Retina (tissue), 1 donor: ENCODE measurements around the gene EXD3.
"Not testable (repeated sequence)": the region's sequence is repeated elsewhere in the genome, so short reads cannot be mapped to it uniquely, and the experiment has no call there.

Experiments
- DNase-seq: peaks from one replicate; pipeline ENCODE4 v3.0.0-alpha.2; 2016

The EXD3 gene

DNA sequence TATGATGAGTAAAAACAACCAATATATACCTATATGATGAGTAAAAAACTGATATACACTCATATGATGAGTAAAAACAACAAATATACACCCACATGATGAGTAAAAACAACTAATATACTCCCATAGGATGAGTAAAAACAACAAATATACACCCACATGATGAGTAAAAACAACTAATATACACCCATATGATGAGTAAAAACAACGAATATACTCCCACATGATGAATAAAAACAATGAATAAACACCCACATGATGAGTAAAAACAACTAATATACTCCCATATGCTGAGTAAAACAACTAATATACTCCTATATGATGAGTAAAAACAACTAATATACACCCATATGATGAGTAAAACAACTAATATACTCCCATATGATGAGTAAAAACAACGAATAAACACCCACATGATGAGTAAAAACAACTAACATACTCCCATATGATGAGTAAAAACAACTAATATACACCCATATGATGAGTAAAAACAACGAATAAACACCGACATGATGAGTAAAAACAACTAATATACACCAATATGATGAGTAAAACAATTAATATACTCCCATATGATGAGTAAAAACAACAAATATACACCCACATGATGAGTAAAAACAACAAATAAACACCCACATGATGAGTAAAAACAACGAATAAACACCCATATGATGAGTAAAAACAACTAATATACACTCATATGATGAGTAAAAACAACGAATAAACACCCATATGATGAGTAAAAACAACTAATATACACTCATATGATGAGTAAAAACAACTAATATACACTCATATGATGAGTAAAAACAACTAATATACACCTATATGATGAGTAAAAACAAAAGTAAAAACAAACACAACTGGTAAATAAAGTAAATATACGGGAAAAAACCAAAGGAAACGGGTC is 95.1 kb downstream of the EXD3 start:
- not testable (repeated sequence) for DNase-seq

- DNase-seq, result no peak
Observed at GRCh38 chr9:137326445-137327065, 96.4 kb downstream of the EXD3 start.

- DNase-seq, result no peak
Observed at GRCh38 chr9:137325799-137326198, 97.2 kb downstream of the EXD3 start.

GRCh38 chr9:137325124-137325523 is 97.8 kb downstream of the EXD3 start:
- DNase-seq, result no peak

DNA sequence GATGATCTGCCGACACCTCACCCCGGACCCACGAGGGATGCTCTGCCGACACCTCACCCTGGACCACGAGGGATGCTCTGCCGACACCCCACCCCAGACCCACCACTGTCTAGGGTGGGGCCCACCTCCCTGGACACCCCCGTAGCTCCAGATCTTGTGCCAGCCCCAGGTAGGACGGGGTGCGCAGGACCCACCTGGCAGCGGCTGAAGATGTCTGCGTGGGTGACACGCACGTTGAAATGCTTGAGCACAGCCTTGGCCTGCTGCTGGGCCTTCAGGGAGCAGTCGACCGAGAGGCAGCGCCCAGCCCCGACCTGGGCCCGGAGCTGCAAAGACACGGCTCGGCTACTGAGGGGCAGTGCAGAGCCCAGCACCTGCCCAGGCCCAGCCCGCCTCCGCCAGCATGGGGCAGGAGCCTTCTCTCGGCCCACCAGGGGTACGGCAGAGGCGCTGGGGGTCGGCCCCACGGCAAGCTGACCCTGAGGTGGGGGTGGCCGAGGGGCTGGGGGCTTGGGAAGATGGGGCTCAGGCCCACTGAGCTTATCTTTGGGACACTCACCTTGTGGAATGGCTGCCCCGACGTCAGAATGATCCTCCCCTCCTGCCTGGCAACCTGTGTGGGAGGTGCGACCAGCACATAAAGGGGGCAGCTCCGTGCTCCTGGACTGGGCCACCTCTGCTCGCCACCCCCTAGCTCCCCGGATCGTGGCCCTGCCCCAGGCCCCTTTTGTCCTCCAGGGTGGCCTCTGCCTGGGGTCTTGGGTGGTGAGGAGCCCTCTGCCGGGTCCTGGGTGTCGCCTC is 99.2 kb downstream of the EXD3 start:
- DNase-seq, result no peak

DNA sequence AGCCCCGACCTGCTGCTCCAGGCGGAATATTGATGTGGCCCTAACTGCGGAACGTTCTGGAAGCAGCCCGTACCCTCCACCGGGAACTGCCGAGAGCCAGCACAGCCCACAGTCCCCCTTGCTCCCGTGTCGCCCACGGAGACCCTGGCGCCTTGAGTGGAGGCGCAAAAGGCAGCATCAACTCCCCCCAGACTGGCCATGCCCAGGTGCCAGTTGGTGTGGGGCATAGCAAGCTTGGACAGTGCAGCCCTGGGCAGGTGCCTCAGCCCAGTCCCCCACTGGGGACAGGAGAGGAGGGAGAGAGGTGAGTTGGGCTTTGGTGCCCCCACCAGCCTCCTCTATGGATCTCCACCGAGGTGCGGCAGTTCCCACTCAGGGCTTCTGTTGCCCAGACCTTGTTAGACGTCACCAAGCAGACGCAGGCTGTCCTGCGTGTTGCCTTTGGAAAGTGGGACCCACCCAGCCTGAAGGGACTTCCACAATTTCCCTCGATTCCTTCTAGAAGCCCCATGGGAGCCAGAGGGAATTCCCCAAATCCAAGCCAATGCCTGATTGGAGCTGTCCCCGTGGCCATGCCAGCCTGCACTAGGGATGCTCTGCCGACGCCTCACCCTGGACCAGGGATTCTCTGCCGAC is 101.1 kb downstream of the EXD3 start:
- peak; percentile 8 for DNase-seq

DNA sequence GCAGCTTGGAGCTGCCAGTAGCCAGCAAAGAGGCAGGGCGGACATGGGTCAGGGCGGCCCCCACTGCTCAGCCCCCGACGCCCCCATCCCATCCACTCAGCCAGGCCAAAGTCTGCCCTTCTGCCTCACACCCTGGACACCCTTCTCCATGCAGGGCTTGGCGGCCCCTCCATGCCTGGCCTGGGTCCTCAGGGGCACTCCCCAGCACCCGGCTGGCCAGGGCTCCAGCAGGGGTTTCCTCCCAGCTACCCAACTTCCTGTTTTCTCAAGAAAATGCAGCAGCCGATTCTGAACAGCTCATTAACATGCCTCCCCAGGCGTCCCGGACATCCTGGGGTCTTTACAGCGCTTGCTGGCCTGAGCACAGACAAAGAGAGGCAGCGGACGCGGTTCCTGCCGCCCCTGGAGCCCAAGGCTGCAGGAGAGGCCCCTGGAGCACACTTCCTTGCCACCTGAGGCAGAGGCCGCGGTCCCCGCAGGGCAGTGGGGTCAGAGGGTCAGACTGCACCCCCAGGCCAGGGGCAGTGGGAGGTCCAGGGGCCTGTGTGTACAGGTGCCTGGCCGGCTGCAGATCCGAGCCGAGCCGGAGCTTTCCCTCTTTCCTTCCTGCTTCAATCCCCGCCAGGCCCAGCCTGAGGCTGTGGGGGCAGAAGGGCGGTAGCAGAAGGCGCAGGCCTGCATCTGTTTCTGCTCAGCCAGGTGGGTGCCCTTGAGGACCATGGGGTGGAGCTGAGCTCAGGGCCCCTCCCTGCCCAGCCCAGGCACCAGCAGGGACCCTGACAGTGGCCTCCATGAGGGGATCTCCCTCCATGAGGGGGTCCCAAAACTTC is 102.2 kb downstream of the EXD3 start:
- DNase-seq, result peak; percentile 75

- DNase-seq, result peak; percentile 21
Observed at GRCh38 chr9:137319739-137320551, 103.0 kb downstream of the EXD3 start.

DNA sequence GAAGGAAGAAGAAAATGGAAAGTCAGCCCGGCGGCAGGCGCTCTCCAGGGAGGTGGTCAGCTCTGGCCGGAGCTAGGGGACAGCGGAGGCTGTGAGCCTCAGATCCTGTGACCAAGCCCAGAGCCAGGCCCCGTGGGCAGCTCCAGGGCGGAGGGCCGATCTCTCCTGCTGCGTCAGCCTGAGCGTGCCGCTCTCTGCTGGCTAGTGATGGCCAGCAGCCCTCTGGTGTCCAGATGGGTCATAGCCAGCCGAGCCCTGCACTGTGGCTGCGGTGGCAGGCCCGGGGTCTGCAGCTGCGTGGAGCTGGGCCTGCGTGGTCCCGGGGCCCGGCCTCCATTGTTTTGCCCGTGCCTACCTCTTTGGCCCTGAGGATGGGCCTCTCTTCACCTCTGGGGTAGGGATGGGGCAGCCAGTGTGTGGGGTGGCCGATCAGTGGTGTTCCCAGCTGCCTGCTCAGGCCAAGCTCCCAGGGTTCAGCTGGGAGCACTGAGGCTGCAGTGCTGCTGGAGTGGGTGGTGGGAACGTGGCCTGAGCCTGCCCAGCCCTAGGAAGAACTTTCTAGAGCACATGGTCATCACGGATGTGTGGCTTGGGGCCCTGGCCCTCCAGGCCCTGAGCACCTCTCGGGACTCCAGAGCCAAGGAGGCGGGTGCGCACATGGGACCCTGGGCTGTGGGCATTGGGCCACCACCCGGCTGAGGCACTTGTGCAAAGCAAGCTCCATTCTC is 103.8 kb downstream of the EXD3 start:
- DNase-seq, result peak; percentile 74

DNA sequence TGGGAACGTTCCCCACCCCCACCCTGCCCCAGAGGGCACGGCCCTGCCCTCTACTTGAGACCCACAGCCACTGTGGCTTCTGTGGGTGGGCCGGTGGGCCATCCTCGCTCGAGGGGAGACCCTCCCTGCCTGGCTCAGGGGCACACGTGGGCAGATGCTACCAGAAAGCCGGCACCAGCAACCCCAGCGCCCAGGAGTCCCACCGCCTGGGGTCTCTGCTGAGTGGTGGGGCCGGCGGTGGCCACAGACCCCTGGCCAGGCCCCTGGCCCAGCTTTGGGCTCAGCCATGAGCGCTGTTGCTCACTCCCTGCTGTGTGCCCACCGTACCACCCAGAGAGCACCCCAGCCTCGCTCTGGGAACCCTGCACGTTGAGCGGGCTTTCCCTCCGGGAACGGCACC is 104.4 kb downstream of the EXD3 start:
- no peak for DNase-seq

DNA sequence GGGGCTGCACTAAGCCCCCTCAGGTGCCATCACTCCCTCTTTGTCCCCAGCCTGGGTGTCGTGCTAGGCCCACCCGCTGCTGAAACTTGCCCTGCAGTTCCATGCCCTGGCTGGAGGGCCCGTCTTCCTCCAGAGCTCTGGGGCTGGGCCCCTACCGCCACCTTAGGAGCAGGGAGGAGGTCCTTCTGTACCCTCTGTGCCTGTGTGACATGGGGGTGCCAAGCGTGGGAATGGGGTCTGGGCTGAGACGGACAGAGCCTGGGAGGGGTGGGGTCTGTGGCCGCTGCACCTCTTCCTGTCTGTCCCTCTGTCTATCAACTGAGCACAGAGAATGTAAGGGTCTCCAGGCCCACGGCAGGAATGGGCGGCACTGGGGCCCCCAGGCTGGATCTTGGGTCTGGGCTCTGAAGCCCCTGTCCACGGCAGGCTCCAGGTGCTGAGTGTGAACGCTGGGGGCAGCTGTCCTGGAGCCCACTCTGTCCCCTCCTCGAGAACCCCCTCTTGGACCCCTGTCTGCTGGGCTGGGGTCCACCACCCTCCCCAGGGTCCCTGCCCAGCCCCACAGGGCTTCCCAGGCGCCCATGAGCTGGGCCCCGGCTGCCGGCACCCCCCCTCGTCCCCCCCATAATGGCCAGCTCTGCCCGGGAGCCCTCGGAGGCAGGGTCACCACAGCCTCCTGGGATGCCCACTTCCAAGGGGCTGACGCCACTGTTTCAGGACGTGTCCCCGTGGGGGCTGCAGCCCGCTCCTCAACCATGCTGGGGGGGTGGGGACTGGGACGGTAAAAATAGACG is 105.0 kb downstream of the EXD3 start:
- DNase-seq, result peak; percentile 29

DNA sequence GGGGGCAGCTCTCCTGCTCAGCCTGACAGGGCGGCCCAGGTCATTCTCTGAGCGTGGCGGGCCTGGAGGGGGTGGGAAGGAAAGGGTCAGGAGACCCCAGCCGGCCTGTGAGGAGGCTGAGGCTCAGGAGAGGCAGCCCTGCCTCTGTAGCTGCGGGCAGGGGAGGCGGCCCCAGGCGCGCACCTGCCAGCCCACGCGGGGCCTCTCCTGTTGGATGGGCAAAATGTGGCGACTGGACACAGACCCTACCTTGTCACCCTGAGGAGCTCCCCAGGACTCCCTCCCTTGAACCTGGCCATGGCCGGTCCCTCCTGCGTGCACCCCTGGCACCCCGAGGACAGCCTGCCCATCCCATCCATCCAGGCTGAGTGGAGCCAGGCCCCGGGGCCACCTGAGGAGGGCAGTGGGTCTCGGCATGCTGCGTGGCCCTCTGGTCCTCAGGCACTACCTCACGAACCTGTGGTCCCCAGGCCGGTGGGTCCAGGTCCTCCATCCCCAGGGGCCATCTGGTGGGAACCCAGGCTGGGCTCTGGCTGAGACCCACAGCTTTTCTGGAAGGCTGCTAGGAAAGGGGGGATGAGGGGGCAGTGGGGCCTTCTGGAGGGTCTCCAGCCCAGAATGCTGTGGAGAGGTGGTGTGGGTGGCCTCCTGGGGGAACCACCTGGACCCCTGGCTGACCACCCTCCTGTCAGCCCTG is 105.8 kb downstream of the EXD3 start:
- DNase-seq, result peak; percentile 28

DNA sequence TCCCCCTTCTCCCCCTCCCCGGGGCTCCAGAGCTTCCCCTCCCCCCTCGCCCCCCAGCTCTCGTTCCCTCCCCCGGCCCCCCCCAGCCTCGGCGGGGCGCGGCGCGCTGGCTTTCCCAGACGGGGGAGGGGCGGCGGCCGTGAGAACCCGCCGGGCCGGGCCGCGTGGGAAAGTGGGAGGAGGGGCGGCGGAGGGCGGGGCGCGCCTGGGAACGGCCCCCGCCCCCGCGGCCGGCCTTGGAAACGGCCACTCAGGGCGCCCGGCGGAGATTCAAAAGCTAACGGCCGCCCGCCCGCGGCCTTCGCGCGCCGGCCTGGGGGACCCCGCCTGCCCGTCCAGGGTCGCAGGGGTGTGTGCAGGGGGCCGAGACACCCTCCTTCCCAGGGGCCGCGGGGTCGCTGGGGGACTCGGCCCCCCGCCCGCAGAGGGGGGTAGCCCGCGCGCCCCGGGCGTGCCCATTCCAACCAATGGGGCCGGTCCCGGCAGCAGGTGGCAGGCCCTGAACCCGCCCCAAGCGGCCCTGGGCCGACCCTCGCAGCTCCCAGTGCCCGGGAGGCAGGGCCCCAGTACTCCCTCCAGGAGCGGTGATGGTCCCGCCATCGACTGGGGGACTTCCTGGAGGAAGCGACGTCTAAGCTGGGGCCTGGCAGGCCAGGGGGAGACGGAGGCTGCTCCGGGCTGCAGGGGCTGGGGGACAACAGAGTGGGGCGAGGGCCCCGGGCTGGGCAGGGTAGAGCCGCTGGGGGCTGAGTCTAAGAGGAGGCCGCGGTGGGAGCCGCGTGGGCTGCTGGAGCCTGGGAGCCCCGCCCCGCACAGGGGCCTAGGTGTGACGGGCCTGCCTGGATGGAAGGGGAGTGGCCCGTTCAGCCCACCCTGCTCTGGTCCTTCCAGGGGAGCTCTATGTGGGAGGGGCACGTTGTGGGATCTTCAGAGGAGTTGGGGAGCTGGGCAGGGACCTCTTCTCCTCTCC is 106.7 kb downstream of the EXD3 start:
- DNase-seq, result peak; percentile 82

- DNase-seq, result peak; percentile 55
Observed at GRCh38 chr9:137315581-137316011, 107.4 kb downstream of the EXD3 start.

DNA sequence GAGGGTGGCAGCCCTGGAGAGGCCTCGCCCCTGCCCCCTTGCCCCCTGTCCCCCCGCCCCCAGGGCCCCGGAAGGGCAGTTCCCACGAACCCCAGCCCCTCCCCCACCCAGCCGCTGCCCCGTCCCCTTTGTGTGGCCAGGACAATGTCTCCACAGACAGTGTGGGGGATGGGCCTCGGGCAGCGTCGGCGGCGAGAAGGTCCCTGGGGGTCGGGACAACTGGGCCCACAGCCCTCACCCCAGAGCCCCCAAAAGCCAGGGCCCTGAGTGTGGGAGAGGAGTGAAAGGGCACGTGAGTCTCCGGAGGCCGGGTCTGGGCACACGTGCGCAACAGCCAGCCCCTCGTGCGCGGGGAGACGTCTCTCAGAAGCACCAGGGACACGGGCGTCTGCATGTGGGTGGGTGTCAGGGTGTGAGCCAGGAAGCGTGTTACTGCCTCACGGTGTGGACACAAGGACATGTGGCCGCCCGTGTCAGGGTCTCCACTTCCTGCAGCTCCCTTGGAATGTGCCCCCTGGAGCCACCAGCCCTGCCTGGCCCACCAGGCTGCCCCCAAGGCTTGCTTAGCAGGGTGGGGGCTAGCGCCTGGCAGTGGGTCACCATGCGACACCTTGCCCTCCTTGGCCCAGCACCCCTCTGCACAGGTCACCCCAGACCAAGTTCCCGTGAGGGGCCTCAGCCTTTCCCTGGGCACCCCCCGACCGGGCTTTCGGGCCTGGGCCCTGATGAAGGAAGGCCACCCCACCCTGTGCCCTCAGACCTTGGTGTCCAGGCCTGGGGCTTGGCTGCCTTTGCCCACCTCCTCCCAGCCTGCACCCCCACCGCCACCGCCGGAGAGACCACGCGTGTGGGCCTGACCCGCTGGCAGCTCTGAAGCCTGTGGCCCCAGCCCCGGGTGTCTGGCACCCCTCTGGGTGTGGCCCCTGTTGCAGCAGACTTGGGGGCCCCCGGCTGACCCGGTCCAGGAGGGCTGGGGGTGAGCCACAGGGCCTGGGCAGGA is 108.1 kb downstream of the EXD3 start:
- DNase-seq, result peak; percentile 77

GRCh38 chr9:137313956-137314560 is 108.9 kb downstream of the EXD3 start:
- peak; percentile 46 for DNase-seq
